OCI-LY1 (cell line): ENCODE data around the gene BTBD9.

ENCODE experiments used
- H2AFZ ChIP-seq: fragments of 200-600 bp; sonication (generic), shearing (Covaris generic); 2 replicates; pipeline ENCODE4 v1.6.0; 2014; ENCODE audit warnings: antibody characterized with exemption, mild to moderate bottlenecking, low read length
- H3F3A ChIP-seq: fragments of 200-600 bp; sonication (generic), shearing (Covaris generic); 2 replicates; pipeline ENCODE4 v1.6.0; 2014; ENCODE audit warnings: mild to moderate bottlenecking, antibody characterized with exemption, low read length, moderate library complexity; ENCODE audit not compliant: insufficient read depth
- H3K27ac ChIP-seq: fragments of 200-600 bp; sonication (generic); 2 replicates; pipeline ENCODE4 v1.5.1; 2014; ENCODE audit warnings: low read length, mixed run types, mild to moderate bottlenecking, low read depth; ENCODE audit not compliant: poor library complexity, severe bottlenecking
- H3K27me3 ChIP-seq: fragments of 200-600 bp; sonication (generic); 2 replicates; pipeline ENCODE4 v1.6.0; 2014; ENCODE audit warnings: antibody characterized with exemption, mild to moderate bottlenecking, low read length, moderate library complexity; ENCODE audit not compliant: insufficient read depth
- H3K36me3 ChIP-seq: fragments of 200-600 bp; sonication (generic); 2 replicates; pipeline ENCODE4 v1.6.1; 2014; ENCODE audit warnings: mild to moderate bottlenecking, antibody characterized with exemption, low read length, moderate library complexity, mixed read lengths; ENCODE audit not compliant: insufficient read depth
- H3K4me1 ChIP-seq: fragments of 200-600 bp; sonication (generic); 2 replicates; pipeline ENCODE4 v1.5.1; 2014; ENCODE audit warnings: mild to moderate bottlenecking, low read length, moderate library complexity; ENCODE audit not compliant: insufficient read depth, severe bottlenecking
- H3K4me2 ChIP-seq: fragments of 200-600 bp; sonication (generic), shearing (Covaris generic); 2 replicates; pipeline ENCODE4 v1.6.1; 2014; ENCODE audit warnings: low read length
- H3K4me3 ChIP-seq: fragments of 200-600 bp; sonication (generic); 2 replicates; pipeline ENCODE4 v1.5.1; 2014; ENCODE audit warnings: low read length, low read depth, mild to moderate bottlenecking, mixed read lengths; ENCODE audit not compliant: poor library complexity, severe bottlenecking
- H3K79me2 ChIP-seq: fragments of 200-600 bp; shearing (Covaris generic); 2 replicates; pipeline ENCODE4 v1.6.1; 2016; ENCODE audit warnings: mixed run types, low read length, mixed read lengths; ENCODE audit not compliant: insufficient read depth
- H3K9ac ChIP-seq: fragments of 200-600 bp; sonication (generic), shearing (Covaris generic); 2 replicates; pipeline ENCODE4 v1.6.1; 2014; ENCODE audit warnings: mild to moderate bottlenecking, low read length, mixed read lengths
- H3K9me2 ChIP-seq: fragments of 200-600 bp; sonication (generic), shearing (Covaris generic); 2 replicates; pipeline ENCODE4 v1.6.1; 2014; ENCODE audit warnings: low read depth, mild to moderate bottlenecking, low read length, mixed read lengths
- H3K9me3 ChIP-seq: fragments of 200-600 bp; shearing (Covaris generic); 2 replicates; pipeline ENCODE4 v1.6.1; 2014; ENCODE audit warnings: low read length, mixed read lengths
- H4K20me1 ChIP-seq: fragments of 200-600 bp; sonication (generic), shearing (Covaris generic); 2 replicates; pipeline ENCODE4 v1.6.0; 2016; ENCODE audit warnings: mild to moderate bottlenecking, low read length; ENCODE audit not compliant: insufficient read depth
- CTCF ChIP-seq: fragments of 200-600 bp; sonication (generic), shearing (Covaris generic); IDR thresholded peaks from 2 replicates; pipeline ENCODE4 v1.5.1; 2017; ENCODE audit warnings: mild to moderate bottlenecking, antibody characterized with exemption, low read length, moderate library complexity, mixed read lengths
- EZH2 ChIP-seq: fragments of 200-600 bp; sonication (generic), shearing (Covaris generic); IDR thresholded peaks from 2 replicates; pipeline ENCODE4 v1.8.0; 2017; ENCODE audit warnings: borderline replicate concordance, mixed run types, mild to moderate bottlenecking, antibody characterized with exemption, low read length, moderate library complexity, mixed read lengths

Gene BTBD9

GRCh38 chr6:38311201-38311600 is 328.5 kb downstream of the BTBD9 start:
- Histone ChIP-seq H3K9me2 (no peaks in the 10 kb centered on the region), H3K9ac (no peak overlapping the region), H2AFZ (no peak overlapping the region), H3K4me3 (no peak overlapping the region), H3K9me3 (no peaks in the 10 kb centered on the region), H3K36me3 (no peaks in the 10 kb centered on the region), H3K79me2 (no peaks in the 10 kb centered on the region), H3K27ac (no peak overlapping the region), H3K4me1 (no peaks in the 10 kb centered on the region), H3K4me2 (no peak overlapping the region), H3K27me3 (0 out of 2 replicates have a peak, but pooled peaks cover 3% of the 10 kb centered on the region), H3F3A (no peaks in the 10 kb centered on the region), H4K20me1 (no peaks in the 10 kb centered on the region)
- TF ChIP-seq CTCF = no peak
- TF ChIP-seq EZH2 = no peak

- H3K9ac ChIP-seq = no peak overlapping the region
- 0 out of 2 replicates have a peak, but pooled peaks cover 4% of the 10 kb centered on the region for H3K27me3 ChIP-seq
- no peak overlapping the region for H3K4me3 ChIP-seq
- H2AFZ ChIP-seq = no peak overlapping the region
- no peaks in the 10 kb centered on the region for H3K9me2 ChIP-seq
- H3K79me2 ChIP-seq = no peaks in the 10 kb centered on the region
- H3K4me1 ChIP-seq = no peaks in the 10 kb centered on the region
- H3K4me2 ChIP-seq = no peak overlapping the region
- H3K9me3 ChIP-seq = no peaks in the 10 kb centered on the region
- H3K36me3 ChIP-seq = no peaks in the 10 kb centered on the region
- no peaks in the 10 kb centered on the region for H4K20me1 ChIP-seq
- H3F3A ChIP-seq = no peaks in the 10 kb centered on the region
- H3K27ac ChIP-seq = no peak overlapping the region
- TF ChIP-seq EZH2 (no peak), CTCF (no peak)
Measured at GRCh38 chr6:38310061-38310460, 329.7 kb downstream of the BTBD9 start.

GRCh38 chr6:38307740-38308139 is 332.0 kb downstream of the BTBD9 start:
- no peaks in the 10 kb centered on the region for H4K20me1 ChIP-seq
- no peaks in the 10 kb centered on the region for H3K9me3 ChIP-seq
- 0 out of 2 replicates have a peak, but pooled peaks cover 4% of the 10 kb centered on the region for H3K27me3 ChIP-seq
- no peak overlapping the region for H2AFZ ChIP-seq
- TF ChIP-seq EZH2 (no peak), CTCF (no peak)
- no peaks in the 10 kb centered on the region for H3K9me2 ChIP-seq
- no peaks in the 10 kb centered on the region for H3K4me1 ChIP-seq
- no peak overlapping the region for H3K4me2 ChIP-seq
- no peaks in the 10 kb centered on the region for H3F3A ChIP-seq
- no peak overlapping the region for H3K4me3 ChIP-seq
- H3K9ac ChIP-seq = no peak overlapping the region
- H3K79me2 ChIP-seq = no peaks in the 10 kb centered on the region
- no peaks in the 10 kb centered on the region for H3K36me3 ChIP-seq
- no peak overlapping the region for H3K27ac ChIP-seq
